Measurements from ENCODE around the gene CYP4F22.

The CYP4F22 gene

DNA sequence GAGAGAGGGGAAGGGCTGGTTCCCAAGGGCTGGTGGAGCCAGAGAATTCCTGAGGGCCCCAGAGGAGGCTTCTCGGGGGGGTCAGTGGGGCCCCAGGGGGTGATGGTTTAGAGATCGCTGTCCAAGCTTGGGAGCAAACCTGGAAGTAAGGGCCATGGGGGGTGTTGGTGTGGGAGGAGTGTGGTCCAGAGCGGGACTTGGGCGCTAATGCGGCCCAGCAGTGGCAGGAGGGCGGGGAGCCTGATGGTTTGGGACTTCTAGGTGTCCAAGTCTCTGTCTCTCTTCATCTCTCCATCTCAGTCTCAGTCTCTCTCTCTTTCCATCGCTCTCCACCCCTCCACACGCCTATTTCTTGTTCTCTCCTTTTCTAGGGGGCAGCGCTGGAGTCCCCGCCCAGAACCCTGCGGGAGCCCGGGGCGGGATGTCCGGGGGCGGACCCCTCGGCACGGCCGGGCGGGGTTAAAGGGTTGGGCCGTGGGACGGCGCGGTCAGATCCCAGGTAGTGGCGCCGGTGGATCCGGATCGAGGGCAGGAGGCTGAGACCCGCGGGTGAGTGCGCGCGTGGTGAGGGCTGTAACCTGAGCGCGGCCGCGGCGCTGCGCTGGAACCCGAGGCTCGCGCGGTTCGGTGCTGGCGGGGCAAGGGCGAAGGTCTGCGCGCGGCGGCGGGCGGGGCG, at the start of gene CYP4F22:
Gene CYP4F22, plus strand, starts transcription at position 491 of the 676 bp plus-strand sequence. CDS start 16,812 bp downstream, outside the sequence.
- no peaks in the 10 kb centered on the region for H3K9me3 ChIP-seq (replicated peaks; ENCODE audit: insufficient read depth, low read length)
- H3K9me2 ChIP-seq (replicated peaks; ENCODE audit: insufficient read depth, low read length) = no peaks in the 10 kb centered on the region
- no peak within 1 kb of the TSS for H2AFZ ChIP-seq (ENCODE audit: low read length)
- H3K36me3 ChIP-seq (replicated peaks; ENCODE audit: insufficient read depth, low read length) = no peaks in the 10 kb centered on the region
- H3K9ac ChIP-seq (ENCODE audit: low read length) = no peak within 1 kb of the TSS
- H3K4me1 ChIP-seq (ENCODE audit: low read length) = no peaks in the 10 kb centered on the region
- H3K79me2 ChIP-seq (ENCODE audit: low read length) = no peaks in the 10 kb centered on the region
- H3F3A ChIP-seq (ENCODE audit: insufficient read depth, low read length) = no peaks in the 10 kb centered on the region
- H3K4me3 ChIP-seq (ENCODE audit: low read length) = no peak within 1 kb of the TSS
- DNase-seq = no peak
- no peaks in the 10 kb centered on the region for H4K20me1 ChIP-seq (ENCODE audit: insufficient read depth, low read length)
- TF ChIP-seq EZH2phosphoT487 (IDR thresholded peaks at IDR 0.05; ENCODE audit: low read length) (no peak), EZH2 (optimal IDR thresholded peaks at IDR 0.05; ENCODE audit: low read depth, low read length) (no peak)
- TF ChIP-seq, protein P1, sequence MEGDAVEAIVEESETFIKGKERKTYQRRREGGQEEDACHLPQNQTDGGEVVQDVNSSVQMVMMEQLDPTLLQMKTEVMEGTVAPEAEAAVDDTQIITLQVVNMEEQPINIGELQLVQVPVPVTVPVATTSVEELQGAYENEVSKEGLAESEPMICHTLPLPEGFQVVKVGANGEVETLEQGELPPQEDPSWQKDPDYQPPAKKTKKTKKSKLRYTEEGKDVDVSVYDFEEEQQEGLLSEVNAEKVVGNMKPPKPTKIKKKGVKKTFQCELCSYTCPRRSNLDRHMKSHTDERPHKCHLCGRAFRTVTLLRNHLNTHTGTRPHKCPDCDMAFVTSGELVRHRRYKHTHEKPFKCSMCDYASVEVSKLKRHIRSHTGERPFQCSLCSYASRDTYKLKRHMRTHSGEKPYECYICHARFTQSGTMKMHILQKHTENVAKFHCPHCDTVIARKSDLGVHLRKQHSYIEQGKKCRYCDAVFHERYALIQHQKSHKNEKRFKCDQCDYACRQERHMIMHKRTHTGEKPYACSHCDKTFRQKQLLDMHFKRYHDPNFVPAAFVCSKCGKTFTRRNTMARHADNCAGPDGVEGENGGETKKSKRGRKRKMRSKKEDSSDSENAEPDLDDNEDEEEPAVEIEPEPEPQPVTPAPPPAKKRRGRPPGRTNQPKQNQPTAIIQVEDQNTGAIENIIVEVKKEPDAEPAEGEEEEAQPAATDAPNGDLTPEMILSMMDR (IDR thresholded peaks at IDR 0.05; ENCODE audit: low read length) = no peak
- H3K4me2 ChIP-seq (ENCODE audit: low read depth, low read length) = no peak within 1 kb of the TSS
- H3K27ac ChIP-seq (ENCODE audit: low read length) = no peak within 1 kb of the TSS
- peaks cover 79% of the 10 kb centered on the region for H3K27me3 ChIP-seq (replicated peaks; ENCODE audit: insufficient read depth, low read length)

DNA sequence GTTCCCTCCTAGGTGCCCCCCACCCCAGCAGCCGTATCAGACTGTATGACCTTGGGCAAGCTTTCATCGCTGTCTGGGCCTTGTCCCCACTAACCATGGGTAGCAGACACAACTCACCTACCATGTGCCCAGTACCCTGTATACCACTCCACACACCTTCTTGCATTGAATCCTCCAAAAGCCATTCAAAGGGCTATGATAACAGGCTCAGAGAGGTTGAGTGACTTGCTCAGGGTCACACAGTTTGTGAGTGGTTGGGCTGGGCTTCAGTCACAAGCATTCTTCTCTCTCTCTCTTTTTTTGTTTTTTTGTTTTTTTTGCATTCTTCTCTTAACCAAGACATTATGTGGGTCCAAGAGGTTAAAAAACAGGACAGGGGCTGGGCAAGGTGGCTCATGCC, 46.6 kb upstream of the CYP4F22 start:
- TF ChIP-seq, protein P1 (IDR thresholded peaks at IDR 0.05; ENCODE audit: low read length) = no peak
- Histone ChIP-seq H4K20me1 (ENCODE audit: insufficient read depth, low read length) (no peaks in the 10 kb centered on the region), H3K27me3 (replicated peaks; ENCODE audit: insufficient read depth, low read length) (no peaks in the 10 kb centered on the region), H3K9me2 (replicated peaks; ENCODE audit: insufficient read depth, low read length) (no peaks in the 10 kb centered on the region), H3F3A (ENCODE audit: insufficient read depth, low read length) (peaks cover 21% of the 10 kb centered on the region), H3K9me3 (replicated peaks; ENCODE audit: insufficient read depth, low read length) (no peaks in the 10 kb centered on the region), H3K79me2 (ENCODE audit: low read length) (peaks cover 48% of the 10 kb centered on the region), H2AFZ (ENCODE audit: low read length) (no peak overlapping the region), H3K4me1 (ENCODE audit: low read length) (peaks cover 17% of the 10 kb centered on the region), H3K36me3 (replicated peaks; ENCODE audit: insufficient read depth, low read length) (no peaks in the 10 kb centered on the region; the same call in 1 of the 2 replicates), H3K4me2 (ENCODE audit: low read depth, low read length) (no peak overlapping the region), H3K4me3 (ENCODE audit: low read length) (no peak overlapping the region), H3K9ac (ENCODE audit: low read length) (no peak overlapping the region), H3K27ac (ENCODE audit: low read length) (no peak overlapping the region)
- no peak for DNase-seq

DNA sequence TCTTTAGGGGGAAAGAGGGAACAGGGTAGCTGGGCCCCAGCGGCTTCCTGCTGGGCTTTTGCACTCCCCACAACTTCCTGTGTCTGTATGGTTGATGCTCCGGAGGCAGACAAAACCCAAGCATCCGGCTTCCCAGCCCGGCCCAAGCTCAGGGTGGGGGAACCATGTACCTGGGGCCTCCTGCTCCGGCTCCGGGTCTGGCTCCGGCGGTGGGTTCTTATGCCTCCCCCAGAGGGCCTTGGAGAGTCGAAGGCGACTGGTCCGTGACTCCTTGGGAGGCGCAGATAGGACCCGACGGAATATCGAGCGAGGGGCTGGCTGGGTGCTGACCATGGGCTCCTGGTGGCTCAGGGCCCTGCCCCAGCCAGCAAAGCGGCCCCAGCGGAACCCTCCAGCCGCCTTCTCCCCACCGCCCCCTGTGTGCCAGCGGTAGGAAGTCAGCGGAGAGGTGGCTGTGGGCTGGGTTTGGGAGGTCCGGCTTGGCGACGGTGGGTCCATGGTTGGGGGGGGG, 44.4 kb upstream of the CYP4F22 start:
- Histone ChIP-seq H3F3A (ENCODE audit: insufficient read depth, low read length) (peaks cover 29% of the 10 kb centered on the region), H3K4me2 (ENCODE audit: low read depth, low read length) (peak overlapping the region; percentile 77), H3K36me3 (replicated peaks; ENCODE audit: insufficient read depth, low read length) (no peaks in the 10 kb centered on the region; the same call in 1 of the 2 replicates), H4K20me1 (ENCODE audit: insufficient read depth, low read length) (no peaks in the 10 kb centered on the region), H3K4me1 (ENCODE audit: low read length) (peaks cover 24% of the 10 kb centered on the region), H3K4me3 (ENCODE audit: low read length) (peak overlapping the region; percentile 84), H3K27me3 (replicated peaks; ENCODE audit: insufficient read depth, low read length) (no peaks in the 10 kb centered on the region), H3K9me3 (replicated peaks; ENCODE audit: insufficient read depth, low read length) (no peaks in the 10 kb centered on the region), H2AFZ (ENCODE audit: low read length) (peak overlapping the region; percentile 69), H3K9me2 (replicated peaks; ENCODE audit: insufficient read depth, low read length) (no peaks in the 10 kb centered on the region), H3K9ac (ENCODE audit: low read length) (peak overlapping the region; percentile 88), H3K79me2 (ENCODE audit: low read length) (peaks cover 48% of the 10 kb centered on the region), H3K27ac (ENCODE audit: low read length) (peak overlapping the region; percentile 81; the same call in 1 of the 2 replicates)
- DNase-seq = peak; percentile 76
- TF ChIP-seq EZH2phosphoT487 (IDR thresholded peaks at IDR 0.05; ENCODE audit: low read length) = no peak
- TF ChIP-seq, protein P1 (IDR thresholded peaks at IDR 0.05; ENCODE audit: low read length) = no peak; the same call in none of the 2 replicates
- TF ChIP-seq EZH2 (optimal IDR thresholded peaks at IDR 0.05; ENCODE audit: low read depth, low read length) = no peak
